Measurements from ENCODE around the gene GSE1.

GSE1 gene

DNA sequence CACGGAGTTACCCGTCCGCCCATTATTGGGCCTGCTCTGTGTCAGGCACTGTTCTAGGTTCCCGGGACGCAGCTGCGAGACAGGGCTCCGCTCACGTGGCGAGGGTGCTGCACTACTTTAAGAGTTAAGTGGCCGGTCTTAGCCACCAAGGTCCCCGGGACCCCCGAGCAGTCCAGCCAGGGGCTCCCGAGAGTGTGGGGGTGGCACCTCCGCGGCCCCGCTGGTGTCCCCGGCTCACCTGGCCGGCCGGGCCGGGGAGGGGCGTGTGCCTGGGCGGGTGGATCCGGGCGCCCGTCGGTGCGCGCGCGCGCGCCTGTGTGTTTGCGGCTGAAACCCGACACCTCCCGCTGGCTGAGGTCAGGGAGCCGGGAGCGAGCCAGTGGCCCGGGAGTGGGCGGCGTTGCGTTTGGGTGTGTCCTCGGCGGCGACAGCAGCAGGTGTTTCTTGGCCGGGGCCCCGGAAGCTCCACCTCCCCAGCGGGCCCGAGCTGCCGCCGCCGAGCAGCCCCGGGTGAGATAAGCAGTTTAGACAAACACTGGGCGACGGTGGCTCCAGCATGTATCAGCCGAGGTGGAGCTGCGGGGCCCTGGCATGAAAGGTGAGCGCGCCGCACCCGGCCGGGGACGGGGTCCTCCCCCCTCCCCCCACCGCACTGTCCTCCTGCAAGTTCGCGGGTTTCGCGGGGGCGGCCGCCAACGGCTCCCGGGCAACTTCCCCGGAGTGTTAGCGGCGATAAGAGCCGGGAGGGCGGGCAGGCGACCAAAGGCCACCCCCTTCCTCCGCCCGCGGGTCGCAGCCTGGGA, at the start of gene GSE1:
Gene GSE1, plus strand, starts transcription at position 522 of the 803 bp plus-strand sequence. Its CDS starts 70 bp downstream, at position 592.
- peak; percentile 56 for DNase-seq

DNA sequence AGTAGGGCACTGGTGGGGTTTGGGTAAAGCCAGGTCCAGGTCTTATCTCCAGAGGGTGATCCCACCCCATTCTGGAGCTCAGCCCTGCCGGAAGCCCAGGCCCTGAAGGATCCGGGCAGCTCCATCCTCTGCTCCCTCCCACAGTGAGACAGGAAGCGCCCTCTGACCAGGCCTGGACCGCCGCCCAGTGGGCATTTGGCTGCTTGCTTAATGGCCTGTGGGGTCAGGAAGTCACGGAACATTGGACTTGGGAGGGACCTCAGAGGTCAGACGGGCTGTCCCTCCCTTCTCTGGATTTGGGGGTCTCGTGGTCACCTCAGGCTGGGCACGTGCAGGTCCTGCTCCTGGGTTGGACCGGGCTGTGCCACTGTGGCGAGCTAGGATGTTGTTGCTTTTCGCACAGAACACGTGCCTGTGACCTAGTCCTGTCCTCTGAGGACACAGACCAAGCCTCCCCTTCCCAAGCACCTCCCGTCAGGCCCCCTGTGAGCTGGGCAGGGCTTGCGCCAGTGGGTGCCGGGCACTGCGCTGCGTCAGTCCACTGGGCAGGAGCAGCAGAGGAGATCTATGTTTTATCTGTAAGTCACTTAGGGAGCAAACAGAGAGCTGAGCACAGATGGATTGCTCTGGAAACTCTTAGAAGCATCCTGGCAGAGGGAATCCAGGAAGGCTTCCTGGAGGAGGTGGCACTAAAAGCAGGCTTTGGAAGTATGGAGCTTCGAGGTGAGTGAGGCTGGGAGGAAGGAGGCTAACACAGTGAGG, 49.4 kb upstream of the GSE1 start:
- no peak for DNase-seq

DNA sequence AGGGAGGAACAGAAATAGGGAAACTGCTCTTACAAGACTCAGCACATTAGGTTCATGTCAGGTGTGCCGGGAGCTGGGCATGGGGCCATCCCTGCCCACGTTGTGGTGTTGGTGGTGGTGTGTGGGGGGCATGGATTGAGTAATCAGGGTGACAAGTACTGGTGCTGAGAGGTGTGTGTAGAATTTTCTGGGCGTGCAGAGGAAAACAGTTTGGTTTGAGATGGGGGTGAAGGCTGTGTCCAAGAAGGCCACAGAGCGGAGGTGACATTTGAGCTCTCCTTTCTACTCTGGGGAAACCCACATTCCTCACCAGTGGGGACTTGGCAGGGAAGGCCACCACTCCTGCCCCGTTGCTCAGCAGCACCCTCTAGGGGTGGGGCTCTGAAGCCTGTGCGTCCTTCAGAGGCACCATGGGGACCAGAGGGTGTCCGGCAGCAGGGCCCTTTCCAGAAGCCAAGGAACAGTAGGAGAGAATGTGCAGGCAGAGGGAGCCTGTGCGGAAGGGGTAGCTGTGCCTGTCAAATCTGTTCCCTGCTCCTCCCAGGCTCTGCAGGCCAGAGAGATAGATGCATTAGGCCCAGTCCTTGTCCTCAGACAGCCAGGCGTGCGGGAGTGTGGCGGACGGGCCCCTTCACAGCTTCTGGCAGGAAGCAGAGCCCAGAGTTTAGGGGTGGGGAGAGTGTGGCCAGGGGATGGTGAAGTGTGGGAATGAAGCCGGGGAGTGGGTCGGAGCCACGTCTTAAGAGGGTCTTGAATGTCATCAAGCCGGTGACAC, 48.7 kb upstream of the GSE1 start:
- peak; percentile 25 for DNase-seq

DNA sequence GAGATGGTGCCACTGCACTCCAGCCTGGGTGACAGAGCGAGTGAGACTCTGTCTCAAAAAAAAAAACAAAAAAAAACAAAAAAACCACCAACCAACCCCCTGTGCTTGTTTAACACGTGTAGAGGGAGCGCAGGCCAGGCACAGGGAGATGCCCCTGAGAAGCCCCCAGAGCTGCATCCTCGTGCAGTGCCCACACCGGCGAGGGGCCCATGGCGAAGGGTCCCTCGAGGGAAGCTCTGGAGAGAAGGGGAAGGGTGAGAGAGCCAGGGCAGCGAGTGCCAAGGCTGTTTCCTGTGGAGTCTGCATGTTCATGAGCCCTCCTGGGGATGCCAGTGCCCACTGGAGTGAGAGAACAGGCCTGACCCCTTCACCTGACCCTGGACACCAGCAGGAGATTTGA, 47.8 kb upstream of the GSE1 start:
- DNase-seq, result no peak

DNA sequence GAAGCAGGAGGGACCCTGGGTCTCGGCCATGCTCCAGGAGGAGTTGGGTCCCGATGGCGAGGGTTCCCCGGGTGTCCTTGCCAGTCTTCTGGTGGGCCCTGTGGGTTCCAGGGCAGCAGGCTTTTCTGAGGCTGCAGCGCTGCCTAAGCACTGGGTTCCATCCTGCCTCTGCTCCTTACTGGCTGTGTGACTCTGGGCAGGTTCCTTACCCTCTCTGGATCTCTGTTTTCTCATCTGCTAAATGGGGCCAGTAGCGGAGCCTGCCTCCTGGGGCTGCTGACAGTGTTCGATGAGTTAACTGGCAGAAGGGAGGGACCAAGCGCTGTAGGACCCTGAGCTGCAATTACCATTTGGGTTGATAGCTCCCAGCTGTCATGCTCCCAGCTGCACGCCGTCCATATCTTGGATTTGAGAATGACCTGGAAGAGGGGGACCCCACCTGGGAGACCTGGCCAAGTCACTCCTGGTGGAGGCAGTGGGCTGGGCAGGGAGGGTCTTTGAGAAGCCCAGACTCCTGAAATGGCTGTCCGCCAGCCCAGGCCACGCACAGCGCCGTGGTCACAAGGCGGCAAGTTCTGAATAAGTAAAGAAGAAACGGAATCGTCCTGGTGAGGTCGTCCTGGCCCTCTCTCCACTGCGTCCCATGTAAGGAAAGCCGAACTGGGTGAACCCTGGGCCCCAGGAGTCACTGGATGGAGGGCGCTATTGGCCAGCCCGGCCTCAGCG, 47.2 kb upstream of the GSE1 start:
- no peak for DNase-seq

DNA sequence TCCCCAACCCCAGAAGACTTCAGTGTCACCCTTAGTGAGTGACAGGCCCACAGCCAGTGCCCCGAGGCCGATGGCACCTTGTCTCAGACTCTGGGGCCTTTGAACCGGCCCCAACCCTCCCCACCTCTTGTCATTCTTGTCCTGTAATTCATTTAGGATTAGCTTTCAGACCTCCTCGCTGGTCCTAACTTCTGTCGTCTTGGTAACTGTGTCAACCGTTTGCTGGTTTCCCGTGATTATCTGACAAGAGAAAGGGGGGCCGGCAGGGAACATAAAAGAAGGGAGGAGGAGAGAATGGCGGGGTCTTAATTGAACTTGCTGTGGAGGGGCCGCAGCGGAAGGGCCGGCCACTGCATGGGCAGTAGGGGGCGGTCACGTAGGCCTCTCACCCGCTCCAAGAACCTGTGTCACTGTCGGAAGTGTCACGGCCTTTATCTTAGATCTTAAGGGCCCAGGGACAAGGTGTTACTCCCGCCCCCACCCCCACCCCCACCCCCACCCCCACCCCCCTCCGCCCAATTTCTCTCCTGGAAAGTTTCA, 46.5 kb upstream of the GSE1 start:
- no peak for DNase-seq

DNA sequence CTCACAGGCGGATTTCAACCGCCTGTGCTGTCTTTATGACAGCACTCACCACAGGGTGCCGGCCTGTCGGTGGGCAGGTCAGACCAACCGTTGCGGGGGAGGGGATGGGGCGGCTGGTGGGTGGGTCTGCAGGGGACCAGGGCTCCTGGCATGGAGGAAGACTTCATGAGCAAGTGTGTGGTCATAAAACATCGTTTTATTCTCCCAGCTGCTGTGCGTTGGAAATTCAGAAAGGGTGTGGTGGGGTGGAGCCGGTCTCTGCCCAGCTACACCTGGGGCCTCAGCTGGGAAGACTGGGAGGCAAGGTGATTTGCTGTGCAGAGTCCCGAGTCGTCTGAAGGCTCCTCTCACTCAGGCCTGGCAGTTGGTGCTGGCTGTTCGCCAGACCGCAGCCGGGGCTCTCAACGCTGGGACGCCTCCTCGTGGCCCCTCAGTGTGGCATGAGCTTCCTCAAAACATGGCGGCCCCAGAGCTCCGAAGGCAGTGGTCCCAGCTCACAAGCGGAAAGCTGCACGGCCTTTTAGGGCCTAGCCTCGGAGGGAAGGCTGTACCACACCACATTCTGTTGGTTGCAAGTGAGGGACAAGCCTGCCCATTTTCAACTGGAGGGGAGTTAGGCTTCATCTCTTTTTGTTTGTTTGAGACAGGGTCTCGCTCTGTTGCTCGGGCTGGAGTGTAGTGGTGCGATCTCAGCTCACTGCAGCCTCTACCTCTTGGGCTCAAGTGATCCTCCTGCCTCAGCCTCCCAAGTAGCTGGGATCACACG, 45.8 kb upstream of the GSE1 start:
- DNase-seq, result no peak

DNA sequence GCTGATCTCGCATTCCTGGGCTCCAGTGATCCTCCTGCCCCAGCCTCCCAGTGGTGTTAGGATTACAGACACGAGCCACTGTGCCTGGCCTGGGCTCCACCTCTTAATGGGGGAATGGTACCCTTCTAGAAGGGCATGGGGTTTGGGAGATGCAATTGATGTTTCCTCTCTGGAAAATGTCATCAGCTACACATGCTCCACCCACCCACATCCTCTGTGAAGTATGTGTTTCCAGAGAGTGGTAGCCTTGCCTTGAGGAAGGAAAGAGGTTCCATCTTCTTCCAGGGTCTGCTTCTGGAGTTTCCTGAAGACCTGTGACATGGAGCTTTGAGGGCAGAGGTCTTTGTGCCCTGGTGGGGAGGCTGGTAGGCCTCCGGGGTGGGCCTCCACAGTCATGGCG, 45.2 kb upstream of the GSE1 start:
- DNase-seq, result no peak

DNA sequence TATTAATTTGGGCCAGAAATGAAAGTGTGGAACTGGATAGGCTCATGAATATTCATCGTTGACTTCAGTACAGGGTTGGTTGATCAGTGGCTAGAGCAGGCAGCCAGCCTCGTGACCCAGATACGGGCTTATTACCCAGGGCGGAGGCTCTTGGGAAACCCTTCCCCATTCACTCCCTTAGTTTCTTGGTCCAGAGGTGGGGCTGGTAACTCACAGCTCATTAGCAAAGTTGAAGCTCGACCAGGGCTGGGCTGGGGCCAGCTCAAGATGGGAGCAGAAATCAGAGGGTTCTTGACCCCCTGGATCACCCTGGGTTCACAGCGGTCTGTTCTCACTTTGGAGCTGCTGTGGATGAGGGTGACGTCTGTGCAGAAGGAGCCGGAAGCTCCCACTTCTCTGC, 44.6 kb upstream of the GSE1 start:
- no peak for DNase-seq

DNA sequence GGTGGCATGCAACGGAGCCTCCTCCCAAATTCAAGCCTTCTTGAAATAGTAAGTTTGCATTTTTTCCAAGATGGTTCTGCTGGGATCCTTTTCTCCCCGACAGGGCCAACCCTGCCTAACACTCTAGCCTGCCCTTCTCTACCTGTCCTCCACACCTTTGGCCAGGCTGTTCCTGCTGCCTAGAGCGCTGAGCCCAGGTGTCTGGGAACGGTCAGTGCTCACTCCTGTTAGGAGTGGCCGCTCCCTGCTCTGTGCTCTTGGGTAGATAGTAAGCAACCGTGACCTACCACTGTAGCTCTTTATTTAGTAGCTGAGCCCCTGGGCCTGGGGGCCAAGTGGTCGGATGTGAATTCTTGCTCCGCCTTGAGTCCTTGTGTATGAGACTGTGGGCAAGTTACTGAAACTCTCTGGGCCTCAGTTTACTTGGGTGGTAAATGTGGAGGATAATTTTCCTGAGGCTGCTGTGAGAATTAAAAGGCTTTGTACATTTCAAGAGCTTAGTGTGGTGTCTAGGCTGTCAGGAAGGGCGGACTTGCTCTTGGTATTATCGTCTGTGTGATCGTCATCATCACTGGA, 44.0 kb upstream of the GSE1 start:
- no peak for DNase-seq

DNA sequence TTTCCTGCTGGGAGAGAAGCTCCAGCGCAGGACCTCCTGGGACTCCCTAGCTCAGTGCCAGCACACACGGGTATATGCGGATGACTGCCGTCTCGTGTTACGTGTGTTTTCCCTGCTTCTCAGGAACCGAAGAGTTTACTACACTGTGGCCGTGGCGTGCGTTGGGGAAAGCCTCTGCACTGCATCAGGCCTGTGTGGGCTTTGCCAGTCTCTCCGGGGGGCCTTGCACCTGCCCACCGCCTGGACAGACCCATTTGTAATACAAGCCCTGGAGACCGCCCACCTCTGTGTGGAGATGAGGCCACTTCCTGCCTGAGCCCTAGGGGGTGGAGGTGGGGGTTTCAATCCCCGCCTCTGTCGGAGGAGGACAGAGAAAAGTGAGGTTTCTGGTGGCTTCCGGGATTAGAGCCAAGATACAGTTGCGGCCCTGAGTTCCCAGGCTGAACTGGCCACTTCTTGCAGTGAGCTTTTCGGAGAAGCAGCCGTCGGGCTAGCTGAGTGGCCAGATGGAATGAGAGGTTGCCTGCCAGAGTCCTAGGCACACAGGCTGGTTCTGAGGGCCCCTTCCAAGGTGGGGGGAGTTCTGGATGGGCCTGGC, 43.4 kb upstream of the GSE1 start:
- DNase-seq, result no peak

DNA sequence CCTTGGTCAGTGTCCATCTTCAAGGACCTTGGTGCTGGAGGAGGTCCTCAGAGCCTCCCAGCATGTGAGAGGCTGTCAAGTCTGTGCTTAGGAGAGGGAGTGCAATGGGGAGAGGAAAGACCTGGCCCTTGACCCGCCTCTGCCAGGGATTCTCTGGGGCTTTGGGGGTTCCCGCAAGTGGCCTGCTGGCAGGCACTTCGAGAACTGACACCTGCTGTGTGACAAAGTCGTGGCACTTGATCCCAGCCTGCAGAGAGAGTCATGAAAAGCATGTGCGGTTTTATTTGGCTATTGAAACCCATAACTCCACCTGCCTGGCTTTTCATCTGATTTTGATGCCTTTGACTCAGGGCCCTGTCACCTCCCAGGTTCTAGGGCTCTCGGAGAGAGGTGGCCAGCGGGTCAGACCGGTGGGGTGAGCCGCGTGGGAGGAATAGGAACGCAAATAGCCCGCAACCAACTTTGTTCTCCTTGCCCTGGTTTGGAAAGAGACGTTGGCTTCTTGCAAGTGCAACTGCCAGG, 42.8 kb upstream of the GSE1 start:
- DNase-seq, result no peak

DNA sequence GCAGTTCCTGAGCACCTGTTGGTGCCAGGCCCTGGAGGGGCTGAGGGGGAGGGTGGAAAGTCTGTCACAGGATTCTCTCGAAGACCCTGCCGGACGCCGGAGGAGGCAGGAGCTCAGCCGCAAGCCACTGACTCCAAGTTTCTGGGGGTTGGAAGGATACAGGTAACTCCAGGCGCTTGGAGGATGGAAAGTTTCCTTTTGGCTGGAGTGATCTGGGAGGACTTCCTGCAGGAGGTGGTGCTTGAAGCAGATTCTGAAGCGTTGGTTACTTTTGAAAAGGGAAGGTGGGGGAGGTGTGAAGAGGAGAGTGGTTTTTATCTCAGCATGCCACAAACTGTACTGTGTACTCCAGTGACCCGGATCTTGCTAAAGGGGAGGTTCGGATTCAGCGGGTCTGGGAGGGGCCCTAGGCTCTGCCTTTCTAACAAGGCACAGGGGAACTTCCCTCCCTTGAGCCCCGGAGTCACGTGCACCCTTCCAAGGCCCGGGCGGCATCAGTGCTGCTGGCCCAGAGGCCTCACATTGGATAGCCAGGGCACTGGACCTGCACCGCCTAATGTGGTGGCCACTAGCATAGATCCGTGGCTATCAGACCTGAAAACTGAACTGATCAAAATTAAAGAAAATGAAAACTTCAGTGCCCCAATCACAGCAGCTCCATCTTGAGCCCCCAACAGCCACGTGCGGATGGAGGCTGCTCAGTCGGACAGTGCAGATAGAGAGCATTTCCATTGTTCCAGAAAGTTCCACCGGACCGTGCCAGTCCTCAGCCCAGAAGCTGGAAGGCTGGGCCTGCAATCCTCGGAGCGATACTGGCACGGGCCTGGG, 42.2 kb upstream of the GSE1 start:
- no peak for DNase-seq

DNA sequence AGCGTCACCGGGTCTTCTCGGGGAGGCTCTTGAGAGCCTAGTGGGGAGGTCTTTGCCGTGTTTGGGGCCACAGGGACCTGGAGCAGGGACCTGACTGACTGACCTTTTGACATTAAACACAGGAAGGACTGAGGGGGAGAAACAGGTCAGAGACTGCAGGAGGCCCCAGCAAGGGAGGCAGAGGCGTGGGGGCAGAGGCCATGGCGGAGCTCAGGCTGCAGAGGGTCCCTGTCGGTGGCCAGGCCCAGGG, 41.6 kb upstream of the GSE1 start:
- DNase-seq, result no peak

DNA sequence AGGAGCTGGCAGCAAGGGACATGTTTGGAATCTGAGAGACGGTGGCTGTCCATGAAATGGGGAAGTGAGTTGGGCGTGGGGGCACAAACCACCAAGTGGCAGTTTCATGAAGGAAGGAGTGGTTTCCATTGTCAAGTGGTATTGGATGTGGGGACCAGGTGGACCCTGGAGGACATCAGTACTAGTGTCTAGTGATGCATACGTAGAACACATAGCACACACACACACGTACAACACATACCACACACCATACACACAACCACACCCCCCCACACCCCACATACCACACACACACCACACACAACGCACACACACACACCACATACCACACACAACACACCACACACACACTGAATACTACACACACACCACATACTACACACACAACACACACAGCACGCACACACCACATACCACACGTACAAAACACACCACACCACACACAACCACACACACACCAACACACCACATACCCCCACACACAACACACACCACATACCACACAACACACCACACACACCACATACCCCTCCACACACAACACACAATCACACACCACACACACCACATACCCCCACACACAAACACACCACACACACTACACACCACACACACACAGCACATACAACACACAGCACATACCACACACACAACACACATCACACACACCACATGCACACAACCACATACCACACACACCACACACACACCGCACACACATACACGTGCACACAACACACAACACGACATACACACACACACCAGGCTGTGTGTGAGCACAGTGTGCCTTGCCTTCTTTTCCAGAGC, 41.1 kb upstream of the GSE1 start:
- no peak for DNase-seq

DNA sequence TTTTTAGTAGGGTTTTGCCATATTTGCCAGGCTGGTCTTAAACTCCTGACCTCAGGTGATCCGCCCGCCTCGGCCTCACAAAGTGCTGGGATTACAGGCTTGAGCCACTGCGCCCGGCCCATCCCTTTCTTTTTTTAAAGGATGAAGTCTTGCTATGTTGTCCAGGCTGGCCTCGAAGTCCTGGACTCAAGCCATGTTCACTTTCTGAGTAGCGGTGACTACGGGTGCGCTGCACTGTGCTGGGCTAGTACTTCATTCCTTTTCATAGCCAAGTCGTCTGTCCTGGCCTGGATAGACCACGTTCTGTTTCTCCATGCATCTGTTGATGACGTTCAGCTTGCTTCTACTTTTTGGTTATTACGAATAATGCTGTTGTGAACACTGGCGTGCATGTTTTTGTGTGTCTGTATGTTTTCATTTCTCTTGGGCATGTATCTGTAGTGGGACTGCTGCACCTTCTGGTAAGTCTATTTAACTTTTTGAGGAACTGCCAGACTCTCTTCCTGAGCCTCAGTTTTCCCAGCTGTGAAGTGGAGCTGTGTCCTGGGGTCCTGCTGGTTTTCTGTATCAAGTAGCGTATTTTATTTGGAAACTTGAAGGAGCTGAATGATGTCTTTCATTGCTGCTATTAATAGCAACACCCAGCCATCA, 40.0 kb upstream of the GSE1 start:
- DNase-seq, result no peak

DNA sequence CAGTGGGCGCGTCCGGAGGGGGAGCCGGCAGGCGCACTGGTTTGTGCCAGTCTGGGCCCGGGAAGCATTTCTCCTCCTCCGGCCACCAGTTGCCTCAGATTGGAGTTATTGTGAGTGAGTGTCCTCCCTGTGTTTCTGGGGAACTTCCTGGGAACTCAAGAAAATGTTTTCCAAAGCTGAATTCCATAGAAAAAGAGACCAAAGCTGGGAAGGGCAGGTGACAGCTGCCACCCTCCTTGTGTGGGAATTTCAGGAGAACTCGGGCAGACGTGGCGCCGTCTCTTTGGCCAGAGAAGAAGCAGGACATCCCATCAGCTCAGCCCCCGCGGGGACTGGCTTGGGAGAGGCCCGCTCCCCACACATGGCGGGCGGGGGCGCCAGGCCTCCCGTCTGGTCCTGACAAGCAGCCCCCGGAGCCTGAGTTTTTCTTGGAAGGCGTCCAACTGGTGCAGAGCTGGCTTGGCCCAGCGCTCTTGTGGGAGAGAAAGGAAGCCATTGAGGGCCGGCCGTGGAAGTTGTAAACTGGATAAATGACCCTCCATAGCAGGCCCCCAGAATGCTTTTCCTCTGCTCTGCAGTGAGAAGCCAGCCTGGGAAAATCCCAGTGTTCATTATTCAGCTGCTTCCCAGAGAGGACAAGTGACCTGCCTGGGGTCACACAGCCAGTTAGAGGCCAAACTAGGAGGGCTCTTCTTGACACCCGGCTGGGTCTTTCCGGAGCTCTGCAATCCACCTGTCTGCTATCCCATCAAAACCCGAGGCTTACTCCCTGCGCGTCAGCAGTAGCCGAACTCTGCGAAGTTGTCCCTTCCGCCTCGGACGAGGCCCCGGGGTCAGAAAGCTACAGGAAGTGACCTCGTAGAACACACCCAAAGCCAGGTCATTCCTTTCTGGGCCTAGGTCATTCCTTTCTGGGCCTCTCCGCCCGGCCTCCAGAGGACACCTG, 39.2 kb upstream of the GSE1 start:
- DNase-seq, result no peak

All from activated CD4-positive, alpha-beta T cell treated with anti-CD3 and anti-CD28 coated beads, Interleukin-2, amount 50 U/mL, for 1 hour (primary cell).